K562 (cell line): ENCODE data around the gene CALML3. TPM values are rescaled to one million over a fixed set of nuclear protein-coding genes. Genes with fewer than 3 reads are reported as not detected.
A peak's percentile ranks its signal among the peaks of the same experiment; 100 is the strongest.

Experiments used
- ARID4B ChIP-seq: sonication (generic); formaldehyde crosslinking; IDR thresholded peaks from 2 replicates; pipeline ENCODE4 v1.8.0; 2022; ENCODE audit warnings: mild to moderate bottlenecking, missing genetic modification reagents
- CBFA2T3 ChIP-seq: fragments of 450-650 bp; IDR thresholded peaks from 2 replicates; pipeline ENCODE4 v1.6.1; 2017
- CBX2 ChIP-seq: fragments of 200-600 bp; sonication (generic); IDR thresholded peaks from one replicate; pipeline ENCODE4 v1.6.1; 2012; ENCODE audit warnings: mild to moderate bottlenecking, low read length, inconsistent platforms; ENCODE audit not compliant: insufficient read depth, poor library complexity, severe bottlenecking
- CXXC5 ChIP-seq: fragments of 250-450 bp; sonication (Bioruptor Pico); IDR thresholded peaks from 2 replicates; pipeline ENCODE4 v1.8.0; 2022; ENCODE audit warnings: inconsistent platforms, mild to moderate bottlenecking, moderate library complexity
- ELF4 ChIP-seq: fragments of 450-650 bp; formaldehyde crosslinking; IDR thresholded peaks from 2 replicates; pipeline ENCODE4 v1.4.0; 2022; ENCODE audit warnings: missing genetic modification characterization
- FOSL1 ChIP-seq: fragments of 200-800 bp; sonication (Bioruptor generic); conservative IDR thresholded peaks from 2 replicates; pipeline ENCODE4 v1.6.1; 2016; ENCODE audit warnings: missing genetic modification characterization, missing compliant biosample characterization
- GABPA ChIP-seq: fragments of 200-800 bp; sonication (Bioruptor generic); conservative IDR thresholded peaks from 2 replicates; pipeline ENCODE4 v1.6.1; 2016; ENCODE audit warnings: low read depth, missing genetic modification characterization, missing compliant biosample characterization
- JUNB ChIP-seq: fragments of 450-650 bp; formaldehyde crosslinking; conservative IDR thresholded peaks from 2 replicates; pipeline ENCODE4 v1.4.0; 2020; ENCODE audit warnings: mild to moderate bottlenecking
- MAFK ChIP-seq: IDR thresholded peaks from 2 replicates; pipeline ENCODE4 v1.6.1; 2011; ENCODE audit warnings: low read length, improper control_type of control experiment
- MLX ChIP-seq, 2 experiments: fragments of 450-650 bp in 1 of 2; sonication (generic) in 1 of 2; formaldehyde crosslinking; conservative IDR thresholded peaks; 2 replicates each; pipeline versions ENCODE4 v1.4.0 to v1.8.1; 2020 to 2022; ENCODE audit warnings: mild to moderate bottlenecking in 1 of 2, missing genetic modification reagents in 1 of 2
- XRCC5 ChIP-seq: fragments of 200-400 bp; formaldehyde crosslinking; IDR thresholded peaks from 2 replicates; pipeline ENCODE4 v1.6.1; 2017; ENCODE audit warnings: low read depth, mild to moderate bottlenecking, low read length
- ZFP30 ChIP-seq: fragments of 250-450 bp; sonication (Bioruptor Pico); IDR thresholded peaks from 2 replicates; pipeline ENCODE4 v1.8.0; 2022; ENCODE audit warnings: moderate library complexity, mild to moderate bottlenecking, inconsistent platforms, borderline replicate concordance
- ZFP36 ChIP-seq: fragments of 150-350 bp; IDR thresholded peaks from 2 replicates; pipeline ENCODE4 v1.6.1; 2018; ENCODE audit warnings: low read length, low read depth; ENCODE audit not compliant: partially characterized antibody
- ZNF121 ChIP-seq: sonication (generic); formaldehyde crosslinking; conservative IDR thresholded peaks from 2 replicates; pipeline ENCODE4 v1.8.0; 2022; ENCODE audit warnings: missing genetic modification reagents
- ZNF280B ChIP-seq: fragments of 250-450 bp; sonication (Bioruptor Pico); IDR thresholded peaks from 2 replicates; pipeline ENCODE4 v1.5.1; 2021; ENCODE audit warnings: mild to moderate bottlenecking
- ZNF668 ChIP-seq: fragments of 250-450 bp; sonication (Bioruptor Pico); IDR thresholded peaks from 2 replicates; pipeline ENCODE4 v1.8.0; 2022; ENCODE audit warnings: mild to moderate bottlenecking, inconsistent platforms
- ZNF76 ChIP-seq: fragments of 250-450 bp; sonication (Bioruptor Pico); IDR thresholded peaks from 2 replicates; pipeline ENCODE4 v1.4.0; 2020; ENCODE audit warnings: mild to moderate bottlenecking, moderate library complexity, borderline replicate concordance
- polyA plus RNA-seq, 8 experiments: library from polyadenylated mRNA; depleted of rRNA in 4 of 8; stranded (reverse) in 5 of 8; unstranded in 3 of 8; fragments of >200 nt; fragmentation: Nextera tagmentation in 2 of 8; fragmentation: Illumina TruSeq in 1 of 8; extraction: Ambion mirVana in 2 of 8; extraction: Trizol in 1 of 8; gene quantifications; 2 replicates each; pipeline versions ENCODE4 v1.2.1 to v1.2.3, GENCODE V29; 2011 to 2014; ENCODE audit warnings: inconsistent platforms in 1 of 8, missing spikeins in 1 of 8
- total RNA-seq, 7 experiments: library from RNA; depleted of rRNA in 6 of 7; stranded (reverse); fragments of >200 nt in 6 of 7; fragmentation: Illumina TruSeq in 2 of 7; extraction: Trizol in 2 of 7; gene quantifications; 2 replicates each; pipeline versions ENCODE4 v1.2.1 to v1.2.3, GENCODE V29; 2011 to 2021; ENCODE audit warnings: low replicate concordance in 1 of 7
- TF ChIP-seq, protein P1 (sequence below): fragments of 150-350 bp; conservative IDR thresholded peaks from 2 replicates; pipeline ENCODE4 v1.6.1; 2014; ENCODE audit warnings: low read length

Gene CALML3
- total and polyA plus RNA-seq, 9 of the 15 experiments (the other 6 are each of a cell fraction or from before 2014, with no cell fraction given) = not detected

GRCh38 chr10:5478694-5479305 lies 46.0 kb upstream of the CALML3 start (continued):
- no peak; the same call in 1 of the 2 replicates for TF ChIP-seq FOSL1
- TF ChIP-seq MAFK = no peak
- TF ChIP-seq ZNF280B (CRISPR knock-in tag) = no peak
- TF ChIP-seq ARID4B = no peak
- no peak for TF ChIP-seq ZNF668 (CRISPR knock-in tag)
- TF ChIP-seq GABPA (tag) = no peak
- TF ChIP-seq XRCC5 = no peak
- no peak for TF ChIP-seq CXXC5 (CRISPR knock-in tag)
- TF ChIP-seq ELF4 (CRISPR knock-in tag) = no peak
- no peak for TF ChIP-seq ZNF76 (CRISPR knock-in tag)
- TF ChIP-seq, protein P1, sequence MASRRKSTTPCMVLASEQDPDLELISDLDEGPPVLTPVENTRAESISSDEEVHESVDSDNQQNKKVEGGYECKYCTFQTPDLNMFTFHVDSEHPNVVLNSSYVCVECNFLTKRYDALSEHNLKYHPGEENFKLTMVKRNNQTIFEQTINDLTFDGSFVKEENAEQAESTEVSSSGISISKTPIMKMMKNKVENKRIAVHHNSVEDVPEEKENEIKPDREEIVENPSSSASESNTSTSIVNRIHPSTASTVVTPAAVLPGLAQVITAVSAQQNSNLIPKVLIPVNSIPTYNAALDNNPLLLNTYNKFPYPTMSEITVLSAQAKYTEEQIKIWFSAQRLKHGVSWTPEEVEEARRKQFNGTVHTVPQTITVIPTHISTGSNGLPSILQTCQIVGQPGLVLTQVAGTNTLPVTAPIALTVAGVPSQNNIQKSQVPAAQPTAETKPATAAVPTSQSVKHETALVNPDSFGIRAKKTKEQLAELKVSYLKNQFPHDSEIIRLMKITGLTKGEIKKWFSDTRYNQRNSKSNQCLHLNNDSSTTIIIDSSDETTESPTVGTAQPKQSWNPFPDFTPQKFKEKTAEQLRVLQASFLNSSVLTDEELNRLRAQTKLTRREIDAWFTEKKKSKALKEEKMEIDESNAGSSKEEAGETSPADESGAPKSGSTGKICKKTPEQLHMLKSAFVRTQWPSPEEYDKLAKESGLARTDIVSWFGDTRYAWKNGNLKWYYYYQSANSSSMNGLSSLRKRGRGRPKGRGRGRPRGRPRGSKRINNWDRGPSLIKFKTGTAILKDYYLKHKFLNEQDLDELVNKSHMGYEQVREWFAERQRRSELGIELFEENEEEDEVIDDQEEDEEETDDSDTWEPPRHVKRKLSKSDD = no peak
- TF ChIP-seq ZFP36 = no peak
- no peak for TF ChIP-seq CBX2
- TF ChIP-seq MLX (CRISPR knock-in tag; conservative IDR thresholded peaks at IDR 0.05) = no peak
- TF ChIP-seq JUNB (CRISPR knock-in tag) = no peak
- 0 out of 2 replicates have a peak, but pooled peaks have one; percentile 47 for TF ChIP-seq ZFP30 (CRISPR knock-in tag)
- no peak for TF ChIP-seq CBFA2T3
- no peak for TF ChIP-seq ZNF121
